OCI-LY7 (cell line): ENCODE data around the gene LINGO3. TPM values are rescaled to one million over a fixed set of nuclear protein-coding genes. Genes with fewer than 3 reads are reported as not detected.

ENCODE experiments used
- BruUV-seq: library from RNA; stranded (reverse); fragments of 400-500 nt; replicated peaks from 2 replicates; lab custom pipeline; 2021; lab: Mats Ljungman, UMichigan
- CTCF ChIA-PET: fragments of 300-600 bp; sonication (Branson Sonifier 250); formaldehyde crosslinking; loops from one replicate; lab custom pipeline; 2022; ENCODE audit warnings: antibody characterized with exemption; ENCODE audit not compliant: unreplicated experiment; lab: Charles Lee
- POLR2A ChIA-PET: fragments of 300-600 bp; sonication (Branson Sonifier 250); formaldehyde crosslinking; loops from one replicate; lab custom pipeline; 2022; ENCODE audit warnings: antibody characterized with exemption; lab: Charles Lee
- DNase-seq: peaks from one replicate; pipeline ENCODE4 v3.0.0-alpha.2; 2015; ENCODE audit warnings: low spot score
- H2AFZ ChIP-seq: fragments of 200-600 bp; sonication (generic), shearing (Covaris generic); 2 replicates; pipeline ENCODE4 v1.6.1; 2014; ENCODE audit warnings: mild to moderate bottlenecking, antibody characterized with exemption, low read length, moderate library complexity
- H3K27ac ChIP-seq: fragments of 200-600 bp; sonication (generic); 2 replicates; pipeline ENCODE4 v1.5.1; 2014; ENCODE audit warnings: mixed run types, low read depth, mild to moderate bottlenecking, moderate library complexity, low read length, inconsistent platforms; ENCODE audit not compliant: poor library complexity, severe bottlenecking
- H3K36me3 ChIP-seq: fragments of 200-600 bp; sonication (generic); 2 replicates; pipeline ENCODE4 v1.6.1; 2014; ENCODE audit warnings: mild to moderate bottlenecking, antibody characterized with exemption, low read length, moderate library complexity, mixed read lengths; ENCODE audit not compliant: insufficient read depth
- H3K4me1 ChIP-seq: fragments of 200-600 bp; sonication (generic); 2 replicates; pipeline ENCODE4 v1.5.1; 2014; ENCODE audit warnings: mild to moderate bottlenecking, low read length; ENCODE audit not compliant: insufficient read depth, poor library complexity, severe bottlenecking
- H3K4me2 ChIP-seq: fragments of 200-600 bp; sonication (generic); 2 replicates; pipeline ENCODE4 v1.6.1; 2014; ENCODE audit warnings: mild to moderate bottlenecking, low read length
- H3K4me3 ChIP-seq: fragments of 200-600 bp; sonication (generic); 2 replicates; pipeline ENCODE4 v1.5.1; 2014; ENCODE audit warnings: mild to moderate bottlenecking, low read depth, low read length; ENCODE audit not compliant: poor library complexity, severe bottlenecking
- H3K79me2 ChIP-seq: fragments of 200-600 bp; sonication (generic); 2 replicates; pipeline ENCODE4 v1.6.1; 2016; ENCODE audit warnings: low read depth, mild to moderate bottlenecking, low read length, moderate library complexity, mixed read lengths; ENCODE audit not compliant: insufficient read depth
- H3K9me2 ChIP-seq: fragments of 200-600 bp; sonication (generic); 2 replicates; pipeline ENCODE4 v1.6.1; 2016; ENCODE audit warnings: mild to moderate bottlenecking, low read length, mixed read lengths; ENCODE audit not compliant: insufficient read depth
- H3K9me3 ChIP-seq: fragments of 200-600 bp; sonication (generic); 2 replicates; pipeline ENCODE4 v1.6.1; 2014; ENCODE audit warnings: mild to moderate bottlenecking, mixed run types, low read length, mixed read lengths
- H4K20me1 ChIP-seq: fragments of 200-600 bp; sonication (generic); 2 replicates; pipeline ENCODE4 v1.6.1; 2014; ENCODE audit warnings: mild to moderate bottlenecking, antibody characterized with exemption, low read length, moderate library complexity, mixed read lengths; ENCODE audit not compliant: insufficient read depth
- CTCF ChIP-seq: fragments of 200-600 bp; sonication (generic); conservative IDR thresholded peaks from 2 replicates; pipeline ENCODE4 v1.5.1; 2014; ENCODE audit warnings: mild to moderate bottlenecking, antibody characterized with exemption, low read length, moderate library complexity, mixed read lengths
- EZH2phosphoT487 ChIP-seq: fragments of 200-600 bp; sonication (generic); IDR thresholded peaks from 2 replicates; pipeline ENCODE4 v1.6.1; 2018; ENCODE audit warnings: low read depth, borderline replicate concordance, mild to moderate bottlenecking, mixed run types, antibody characterized with exemption, low read length, moderate library complexity, mixed read lengths
- intact Hi-C: fragments of 100-400 bp; cut with micrococcal nuclease; formaldehyde crosslinking; loops from one replicate; pipeline ENCODE4 v1.10.0; 2022; ENCODE audit not compliant: unreplicated experiment
- total RNA-seq, 2 experiments: library from RNA; depleted of rRNA in 1 of 2; stranded (reverse); fragments of >200 nt in 1 of 2; shearing (Covaris generic) in 1 of 2; gene quantifications; 2 replicates each; pipeline ENCODE4 v1.2.3, GENCODE V29; 2014 to 2022

LINGO3 gene
- total RNA-seq, 2 experiments from 2014 or later = 0.13 to 0.38 TPM

DNA sequence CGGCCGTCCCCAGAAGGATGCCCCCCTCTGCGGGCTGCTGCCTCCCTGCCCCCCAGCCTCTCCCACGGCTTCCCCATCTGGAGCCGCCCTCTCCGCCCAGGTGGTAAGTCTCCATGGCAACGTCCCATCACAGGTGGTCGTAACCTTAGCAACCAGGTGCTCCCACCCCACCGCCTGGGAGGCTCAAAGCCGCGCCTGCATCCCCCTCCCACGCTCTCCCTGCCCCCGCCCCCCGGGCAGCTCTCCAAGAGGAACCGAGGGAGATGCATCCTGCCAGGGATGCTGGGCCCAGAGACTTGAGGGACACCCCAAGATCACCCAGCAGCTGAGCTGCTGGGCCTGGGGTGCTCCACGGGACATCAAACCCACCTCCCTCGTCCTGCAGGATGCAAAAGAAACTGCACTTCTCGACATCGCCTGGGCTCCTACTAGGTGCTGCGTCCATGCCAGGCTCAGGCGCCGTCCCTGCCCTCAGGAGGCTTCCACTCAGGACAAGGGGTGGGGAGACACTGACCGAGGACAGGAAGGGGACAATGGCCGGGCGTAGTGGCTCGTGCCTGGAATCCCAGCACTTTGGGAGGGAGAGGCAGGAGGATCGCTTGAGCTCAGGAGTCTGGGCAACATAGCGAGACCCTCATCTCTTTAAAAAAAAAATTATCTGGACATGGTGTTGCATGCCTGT, 5.0 kb upstream of the LINGO3 start:
- no peaks in the 10 kb centered on the region for H3K36me3 ChIP-seq
- no peak overlapping the region for H3K27ac ChIP-seq
- H2AFZ ChIP-seq = no peak overlapping the region
- no peak overlapping the region for H3K4me2 ChIP-seq
- TF ChIP-seq EZH2phosphoT487 (no peak), CTCF (no peak)
- H3K9me2 ChIP-seq = no peaks in the 10 kb centered on the region
- H3K79me2 ChIP-seq = no peaks in the 10 kb centered on the region
- H3K4me1 ChIP-seq = peaks cover 16% of the 10 kb centered on the region
- intact Hi-C loops = no loop called here
- BruUV-seq = no TSS peak
- ChIA-PET CTCF (no interaction called here), POLR2A (no interaction called here)
- DNase-seq = no peak
- no peak overlapping the region for H3K4me3 ChIP-seq
- peaks cover 19% of the 10 kb centered on the region for H3K9me3 ChIP-seq
- H4K20me1 ChIP-seq = no peaks in the 10 kb centered on the region

- ChIA-PET CTCF (no interaction called here), POLR2A (no interaction called here)
- Histone ChIP-seq H3K4me1 (peaks cover 13% of the 10 kb centered on the region), H3K4me2 (no peak overlapping the region), H3K79me2 (no peaks in the 10 kb centered on the region), H3K9me2 (no peaks in the 10 kb centered on the region), H3K27ac (no peak overlapping the region), H3K4me3 (no peak overlapping the region), H2AFZ (no peak overlapping the region), H3K36me3 (no peaks in the 10 kb centered on the region), H4K20me1 (no peaks in the 10 kb centered on the region), H3K9me3 (peaks cover 19% of the 10 kb centered on the region)
- DNase-seq = no peak
- BruUV-seq = no TSS peak
- TF ChIP-seq EZH2phosphoT487 (no peak), CTCF (no peak)
- intact Hi-C loops = no loop called here
These were observed 3.1 kb upstream of the LINGO3 start for GRCh38 chr19:2311093-2311492.

DNA sequence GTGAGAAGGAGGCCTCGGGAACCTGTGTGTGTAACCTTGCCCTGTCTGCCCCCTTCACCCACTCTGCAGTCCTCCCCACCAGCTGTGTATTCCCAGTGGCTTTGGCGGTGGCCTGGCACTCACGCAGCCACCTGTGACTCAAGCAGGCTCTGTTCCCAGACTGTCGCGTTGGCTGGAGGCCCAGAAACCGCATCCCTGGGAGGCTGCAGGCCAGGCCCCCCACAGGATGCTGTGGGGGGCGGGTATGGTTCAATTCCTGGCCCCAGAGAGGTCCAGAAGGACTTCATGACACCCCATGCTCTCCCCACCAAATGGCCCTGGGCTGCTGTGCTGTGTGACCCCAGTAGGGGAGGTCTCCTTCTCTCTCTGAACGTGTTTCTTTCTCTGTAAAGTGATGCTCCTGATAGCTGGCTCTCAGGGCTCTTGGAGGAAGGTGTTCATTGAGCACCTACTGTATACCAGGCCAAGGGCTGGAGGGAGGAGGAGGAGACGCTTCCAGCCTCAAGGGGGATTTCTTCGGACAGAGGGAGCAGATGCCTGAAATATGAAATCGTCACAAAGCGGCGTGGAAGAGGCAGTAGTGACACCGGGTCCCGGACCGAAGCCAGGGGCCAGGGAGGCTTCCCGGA, 1.9 kb upstream of the LINGO3 start:
- Histone ChIP-seq H3K36me3 (no peaks in the 10 kb centered on the region), H3K4me3 (no peak overlapping the region), H3K79me2 (no peaks in the 10 kb centered on the region), H3K27ac (no peak overlapping the region), H3K4me1 (peaks cover 13% of the 10 kb centered on the region), H2AFZ (no peak overlapping the region), H3K9me2 (no peaks in the 10 kb centered on the region), H3K9me3 (peaks cover 9% of the 10 kb centered on the region), H4K20me1 (no peaks in the 10 kb centered on the region), H3K4me2 (no peak overlapping the region)
- TF ChIP-seq CTCF (no peak), EZH2phosphoT487 (no peak)
- BruUV-seq = no TSS peak
- ChIA-PET POLR2A (interaction anchor here (0.7 kb wide), 2 partner anchors 19 to 348 kb away, joined by 3 to 5 read pairs; no protein-coding TSS in a partner anchor), CTCF (interaction anchor here (0.6 kb wide), 1 partner anchor 12 kb away, joined by 3 read pairs; no protein-coding TSS in a partner anchor)
- intact Hi-C loops = no loop called here
- DNase-seq = no peak
